Panc1 (cell line): ENCODE data around the gene TMEM182. TPM values are rescaled to one million over a fixed set of nuclear protein-coding genes. Genes with fewer than 3 reads are reported as not detected.

Experiments
- ATAC-seq: fragments of 200-7000 bp; cut with Tn5 transposase; 2 replicates; pipeline ENCODE4 v1.9.1; 2020; ENCODE audit warnings: mild to moderate bottlenecking, moderate library complexity
- BruUV-seq: library from RNA; stranded (reverse); fragments of 400-500 nt; replicated peaks from 2 replicates; lab custom pipeline; 2021; lab: Mats Ljungman, UMichigan
- CTCF ChIA-PET: fragments of 300-600 bp; sonication (Branson Sonifier 250); formaldehyde crosslinking; loops from one replicate; lab custom pipeline; 2022; ENCODE audit warnings: antibody characterized with exemption; lab: Charles Lee
- POLR2A ChIA-PET: fragments of 300-600 bp; sonication (Branson Sonifier 250); formaldehyde crosslinking; loops from one replicate; lab custom pipeline; 2022; ENCODE audit warnings: antibody characterized with exemption; lab: Charles Lee
- DNase-seq: peaks from one replicate; pipeline ENCODE4 v3.0.0-alpha.2; 2010; ENCODE audit warnings: low read depth, low spot score
- H3K27ac ChIP-seq: 2 replicates; pipeline ENCODE4 v1.5.1; 2011; ENCODE audit warnings: mild to moderate bottlenecking, low read length, inconsistent platforms
- H3K27me3 ChIP-seq: fragments of 200-500 bp; sonication (Bioruptor generic); 2 replicates; pipeline ENCODE4 v1.6.0; 2014; ENCODE audit warnings: low read length, inconsistent platforms; ENCODE audit not compliant: control insufficient read depth, insufficient read depth
- H3K36me3 ChIP-seq: fragments of 200-500 bp; sonication (Bioruptor generic); 2 replicates; pipeline ENCODE4 v1.5.1; 2014; ENCODE audit warnings: inconsistent platforms, mild to moderate bottlenecking, low read length, moderate library complexity; ENCODE audit not compliant: control insufficient read depth, insufficient read depth
- H3K4me1 ChIP-seq: 2 replicates; pipeline ENCODE4 v1.5.1; 2011; ENCODE audit warnings: inconsistent platforms, mild to moderate bottlenecking, low read length, moderate library complexity; ENCODE audit not compliant: control insufficient read depth, insufficient read depth
- H3K4me3 ChIP-seq, 2 experiments: 2 replicates each; pipeline ENCODE4 v1.5.1; 2011 to 2012; ENCODE audit warnings: low read depth in 2 of 2, low read length in 2 of 2, mild to moderate bottlenecking in 2 of 2, inconsistent platforms in 1 of 2, moderate library complexity in 1 of 2
- H3K9me3 ChIP-seq: fragments of 200-500 bp; sonication (Bioruptor generic); 2 replicates; pipeline ENCODE4 v1.5.1; 2014; ENCODE audit warnings: low read depth, mild to moderate bottlenecking, inconsistent platforms, low read length, moderate library complexity; ENCODE audit not compliant: control insufficient read depth, insufficient read depth
- POLR2AphosphoS5 ChIP-seq: IDR thresholded peaks from 2 replicates; pipeline ENCODE4 v1.6.1; 2012; ENCODE audit warnings: mild to moderate bottlenecking, low read depth, low read length, moderate library complexity
- REST ChIP-seq, 2 experiments: IDR thresholded peaks; 2 replicates each; pipeline ENCODE4 v1.6.1; 2011 to 2012; ENCODE audit warnings: low read depth in 2 of 2, control low read depth in 1 of 2, low read length in 1 of 2, mild to moderate bottlenecking in 1 of 2, moderate library complexity in 1 of 2; ENCODE audit not compliant: insufficient read depth in 1 of 2
- SIN3A ChIP-seq: IDR thresholded peaks from 2 replicates; pipeline ENCODE4 v1.6.1; 2012; ENCODE audit warnings: low read depth, mild to moderate bottlenecking, low read length, moderate library complexity, borderline replicate concordance; ENCODE audit not compliant: insufficient read depth
- TCF7L2 ChIP-seq: IDR thresholded peaks from 2 replicates; pipeline ENCODE4 v1.6.1; 2011; ENCODE audit warnings: mild to moderate bottlenecking, low read depth, low read length, inconsistent platforms
- in situ Hi-C: cut with HindIII; loops from 2 replicates; pipeline ENCODE4 v1.10.0; 2016; ENCODE audit warnings: low sequenced_read_pairs, low pct_unique_long_range_greater_than_20kb
- intact Hi-C: fragments of 100-400 bp; cut with micrococcal nuclease; formaldehyde crosslinking; loops from one replicate; pipeline ENCODE4 v1.10.0; 2022; ENCODE audit not compliant: unreplicated experiment
- total RNA-seq: library from RNA; stranded (reverse); gene quantifications from one replicate; pipeline ENCODE4 v1.2.1, GENCODE V29; 2021; ENCODE audit not compliant: unreplicated experiment
- TF ChIP-seq, protein P1 (sequence below): fragments of 450-650 bp; IDR thresholded peaks from 2 replicates; pipeline ENCODE4 v1.5.1; 2017; ENCODE audit warnings: mild to moderate bottlenecking

The TMEM182 gene
- total RNA-seq, 1 experiment from 2014 or later, result 6.2 TPM

DNA sequence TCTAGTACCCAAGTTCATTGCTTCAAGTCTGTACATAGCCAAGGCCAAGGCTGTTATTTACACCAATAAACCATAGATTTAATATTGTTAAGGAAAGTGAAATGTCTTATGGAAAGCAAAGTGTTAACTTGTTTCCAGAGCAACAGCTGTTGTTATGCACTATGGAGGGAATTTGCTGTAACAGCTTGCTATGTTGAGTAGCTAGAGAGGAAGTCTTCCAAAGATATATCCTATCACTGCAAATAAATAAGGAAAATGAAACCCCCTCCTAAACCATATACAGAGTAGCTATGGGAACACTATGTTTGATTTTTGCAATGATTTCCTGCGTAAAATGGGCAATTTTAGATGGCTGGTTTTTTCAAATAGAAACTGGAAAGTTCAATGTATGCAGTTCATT is 21.1 kb downstream of the TMEM182 start:
- BruUV-seq, result no TSS peak
- no peak for DNase-seq
- H3K4me1 ChIP-seq, result no peaks in the 10 kb centered on the region
- no peaks in the 10 kb centered on the region for H3K27me3 ChIP-seq
- in situ Hi-C loops, result no loop called here
- intact Hi-C loops, result no loop called here
- no peaks in the 10 kb centered on the region for H3K36me3 ChIP-seq
- no peak for ATAC-seq
- CTCF ChIA-PET, result no interaction called here
- POLR2A ChIA-PET, result interaction anchor here (0.6 kb wide), 1 partner anchor 30 kb away, joined by 3 read pairs; no protein-coding TSS in a partner anchor
- no peaks in the 10 kb centered on the region for H3K9me3 ChIP-seq
- H3K27ac ChIP-seq, result no peak overlapping the region
- TF ChIP-seq TCF7L2 (no peak), POLR2AphosphoS5 (no peak), SIN3A (no peak), REST (IDR thresholded peaks at IDR 0.05; ENCODE audit: insufficient read depth in 1 of 2, low read depth in 2 of 2, low read length in 1 of 2) (no peak)
- TF ChIP-seq, protein P1, sequence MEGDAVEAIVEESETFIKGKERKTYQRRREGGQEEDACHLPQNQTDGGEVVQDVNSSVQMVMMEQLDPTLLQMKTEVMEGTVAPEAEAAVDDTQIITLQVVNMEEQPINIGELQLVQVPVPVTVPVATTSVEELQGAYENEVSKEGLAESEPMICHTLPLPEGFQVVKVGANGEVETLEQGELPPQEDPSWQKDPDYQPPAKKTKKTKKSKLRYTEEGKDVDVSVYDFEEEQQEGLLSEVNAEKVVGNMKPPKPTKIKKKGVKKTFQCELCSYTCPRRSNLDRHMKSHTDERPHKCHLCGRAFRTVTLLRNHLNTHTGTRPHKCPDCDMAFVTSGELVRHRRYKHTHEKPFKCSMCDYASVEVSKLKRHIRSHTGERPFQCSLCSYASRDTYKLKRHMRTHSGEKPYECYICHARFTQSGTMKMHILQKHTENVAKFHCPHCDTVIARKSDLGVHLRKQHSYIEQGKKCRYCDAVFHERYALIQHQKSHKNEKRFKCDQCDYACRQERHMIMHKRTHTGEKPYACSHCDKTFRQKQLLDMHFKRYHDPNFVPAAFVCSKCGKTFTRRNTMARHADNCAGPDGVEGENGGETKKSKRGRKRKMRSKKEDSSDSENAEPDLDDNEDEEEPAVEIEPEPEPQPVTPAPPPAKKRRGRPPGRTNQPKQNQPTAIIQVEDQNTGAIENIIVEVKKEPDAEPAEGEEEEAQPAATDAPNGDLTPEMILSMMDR, result no peak
- no peak overlapping the region for H3K4me3 ChIP-seq

- Histone ChIP-seq H3K27me3 (no peaks in the 10 kb centered on the region), H3K27ac (no peak overlapping the region), H3K4me3 (no peak overlapping the region), H3K36me3 (no peaks in the 10 kb centered on the region), H3K9me3 (no peaks in the 10 kb centered on the region), H3K4me1 (no peaks in the 10 kb centered on the region)
- ATAC-seq (no peak), DNase-seq (no peak)
- TF ChIP-seq TCF7L2, result no peak
- TF ChIP-seq SIN3A, result no peak
- TF ChIP-seq, protein P1, result no peak
- no peak for TF ChIP-seq REST (IDR thresholded peaks at IDR 0.05; ENCODE audit: insufficient read depth in 1 of 2, low read depth in 2 of 2, low read length in 1 of 2)
- TF ChIP-seq POLR2AphosphoS5, result no peak
- intact Hi-C loops (no loop called here), in situ Hi-C loops (no loop called here)
- no TSS peak for BruUV-seq
- ChIA-PET CTCF (no interaction called here), POLR2A (no interaction called here)
Observed at GRCh38 chr2:102783506-102784183, 21.8 kb downstream of the TMEM182 start.
